ENCODE data around the gene FCN1. TPM values are rescaled to one million over a fixed set of nuclear protein-coding genes. Genes with fewer than 3 reads are reported as not detected.

Gene FCN1
- total and polyA plus RNA-seq, 10 of the 15 experiments (the other 5 are each of a cell fraction or from before 2014, with no cell fraction given), result 0.08 TPM; not detected in 9

- intact Hi-C loops (cut with micrococcal nuclease; ENCODE audit: unreplicated experiment), result no loop called here
- H3K79me2 ChIP-seq (ENCODE audit: control insufficient read depth, insufficient read depth, low read length), result no peaks in the 10 kb centered on the region
- no peaks in the 10 kb centered on the region for H4K20me1 ChIP-seq (ENCODE audit: control insufficient read depth, insufficient read depth)
- H3K4me1 ChIP-seq (ENCODE audit: control insufficient read depth, insufficient read depth, low read length), result no peaks in the 10 kb centered on the region; the same call in 1 of the 2 replicates
- ChIA-PET RAD21 (ENCODE audit: unreplicated experiment) (no interaction called here), CTCF (no interaction called here), POLR2A (no interaction called here), SMC1A (ENCODE audit: uncharacterized antibody, unreplicated experiment) (no interaction called here)
- no peaks in the 10 kb centered on the region for H3K36me3 ChIP-seq (ENCODE audit: control insufficient read depth in 2 of 2, insufficient read depth in 2 of 2, low read length in 1 of 2)
- no peak overlapping the region for H3K27ac ChIP-seq (ENCODE audit: control insufficient read depth, insufficient read depth)
- no peak overlapping the region for H3K9ac ChIP-seq (ENCODE audit: control insufficient read depth, insufficient read depth, low read length)
- BruUV-seq (replicated peaks), result no TSS peak
- no peak overlapping the region for H2AFZ ChIP-seq (ENCODE audit: control insufficient read depth, low read depth, low read length)
- FAIRE-seq (no peak), ATAC-seq (no peak), DNase-seq (ENCODE audit: low read depth, low spot score) (no peak)
- no peak for TF ChIP-seq SMAD5 (IDR thresholded peaks at IDR 0.05; ENCODE audit: low read depth)
- no peak for TF ChIP-seq FOS (IDR thresholded peaks at IDR 0.05; ENCODE audit: borderline replicate concordance, extremely low read depth, insufficient read length)
- no peak for TF ChIP-seq SKIL (IDR thresholded peaks at IDR 0.05; ENCODE audit: low read depth, poor library complexity, severe bottlenecking)
- no peak for TF ChIP-seq RUNX3 (IDR thresholded peaks at IDR 0.05; ENCODE audit: low read length)
- TF ChIP-seq MTA3 (IDR thresholded peaks at IDR 0.05; ENCODE audit: borderline replicate concordance, low read length), result no peak
- no peak for TF ChIP-seq ZBTB4 (CRISPR knock-in tag; IDR thresholded peaks at IDR 0.05)
- TF ChIP-seq HDAC6 (IDR thresholded peaks at IDR 0.05; ENCODE audit: unreplicated experiment), result no peak
- no peak for TF ChIP-seq NFIC (IDR thresholded peaks at IDR 0.05; ENCODE audit: low read depth, low read length)
- TF ChIP-seq ZNF207 (IDR thresholded peaks at IDR 0.05; ENCODE audit: borderline replicate concordance), result no peak
- no peak for TF ChIP-seq GABPA (IDR thresholded peaks at IDR 0.05; ENCODE audit: low read depth)
- no peak for TF ChIP-seq CUX1 (IDR thresholded peaks at IDR 0.05; ENCODE audit: insufficient replicate concordance, low read depth, low read length)
- TF ChIP-seq ESRRA (IDR thresholded peaks at IDR 0.05; ENCODE audit: low read length), result no peak
- TF ChIP-seq PKNOX1 (IDR thresholded peaks at IDR 0.05), result no peak
- no peak for TF ChIP-seq SMARCA5 (IDR thresholded peaks at IDR 0.05)
- no peaks in the 10 kb centered on the region; the same call in 1 of the 3 replicates for H3K9me3 ChIP-seq (replicated peaks; ENCODE audit: control insufficient read depth, insufficient read depth, low read length)
- no peaks in the 10 kb centered on the region; a peak in 1 of 4 replicates for H3K27me3 ChIP-seq (replicated peaks in 1 of 2; ENCODE audit: control insufficient read depth in 2 of 2, insufficient read depth in 2 of 2, low read length in 1 of 2)
- no peak overlapping the region for H3K4me3 ChIP-seq
- 25% methylated on average over 4 of the region's 4 CpGs for WGBS (ENCODE audit: insufficient coverage, insufficient replicate concordance, low lambda C conversion rate, missing lambda C conversion rate)
- H3K4me2 ChIP-seq (ENCODE audit: control insufficient read depth, insufficient read depth), result no peak overlapping the region
- in situ Hi-C loops (cut with MboI), result no loop called here
Observed at GRCh38 chr9:134877541-134877940, 40.2 kb downstream of the FCN1 start.

Data from GM12878 (cell line).